Esophagus squamous epithelium (tissue), 4 donors: ENCODE results near the gene MORN5.

Experiments
- CTCF ChIP-seq, 6 experiments: fragments of 450-650 bp in 4 of 6; fragments of 200-600 bp in 2 of 6; sonication (generic) in 2 of 6; IDR thresholded peaks; one replicate each; pipeline ENCODE4 v1.5.1; 2016 to 2019; ENCODE audit warnings: antibody characterized with exemption in 6 of 6, mild to moderate bottlenecking in 4 of 6, moderate library complexity in 4 of 6
- POLR2A ChIP-seq, 4 donors: fragments of 450-650 bp; IDR thresholded peaks; one replicate each; pipeline ENCODE4 v1.6.1; 2017; ENCODE audit warnings: antibody characterized with exemption in 4 of 4, mild to moderate bottlenecking in 4 of 4, moderate library complexity in 3 of 4

DNA sequence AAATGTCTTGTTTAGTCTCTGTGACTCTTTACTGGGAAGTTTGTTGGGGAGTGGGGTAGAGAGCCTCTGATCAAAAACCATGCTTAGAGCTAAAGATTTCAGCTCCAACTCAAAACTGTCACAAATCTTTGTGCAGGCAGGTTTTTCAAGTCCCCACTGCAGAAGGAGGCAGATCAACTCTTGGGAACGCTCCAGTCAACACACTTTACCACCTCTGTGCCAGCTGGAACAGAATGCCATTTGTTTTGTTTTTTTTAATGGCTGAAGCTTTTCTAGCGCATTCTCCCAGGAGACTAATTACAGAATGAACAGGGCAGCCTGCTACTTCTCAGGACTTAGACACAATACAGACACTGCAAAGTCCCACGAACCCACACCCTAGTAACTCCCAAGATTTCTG lies 87.0 kb downstream of the MORN5 start:
- no peak for TF ChIP-seq POLR2A (IDR thresholded peaks at IDR 0.05)
- no peak for TF ChIP-seq CTCF (IDR thresholded peaks at IDR 0.05)
